Gastrocnemius medialis (tissue), 4 donors: Measurements from ENCODE around the gene THADA. TPM values are rescaled to one million over a fixed set of nuclear protein-coding genes. Genes with fewer than 3 reads are reported as not detected.
"Not testable (repeated sequence)": the region's sequence is repeated elsewhere in the genome, so short reads cannot be mapped to it uniquely, and the experiment has no call there.

Source experiments
- ATAC-seq, 2 donors: fragments of 150-250 bp; one replicate each; pipeline ENCODE4 v1.9.1; 2016
- DNase-seq, 2 donors: peaks; one replicate each; pipeline ENCODE4 v3.0.0-alpha.2; 2019
- H3K27ac ChIP-seq, 4 donors: fragments of 200-600 bp; sonication (generic); 1 replicate in 1 of 4; 2 replicates in 3 of 4; pipeline ENCODE4 v1.5.1; 2016 to 2018; ENCODE audit warnings: mild to moderate bottlenecking in 2 of 4, moderate library complexity in 1 of 4
- H3K27me3 ChIP-seq, 3 donors: fragments of 200-600 bp; sonication (generic) in 2 of 3; 1 replicate in 1 of 3; 2 replicates in 2 of 3; pipeline versions ENCODE4 v1.5.1 to v1.6.0; 2016 to 2019; ENCODE audit warnings: mild to moderate bottlenecking in 1 of 3, moderate library complexity in 1 of 3
- H3K36me3 ChIP-seq, 2 donors: fragments of 200-600 bp; sonication (generic) in 1 of 2; one replicate each; pipeline ENCODE4 v1.5.1; 2017 to 2018
- H3K4me1 ChIP-seq, 2 donors: fragments of 200-600 bp; sonication (generic) in 1 of 2; one replicate each; pipeline ENCODE4 v1.5.1; 2016 to 2017; ENCODE audit warnings: mild to moderate bottlenecking in 2 of 2
- H3K4me3 ChIP-seq, 4 donors: fragments of 200-600 bp; sonication (generic) in 3 of 4; 1 replicate in 1 of 4; 2 replicates in 3 of 4; pipeline ENCODE4 v1.5.1; 2016 to 2019; ENCODE audit warnings: mild to moderate bottlenecking in 2 of 4
- H3K9me3 ChIP-seq, 3 donors: fragments of 200-600 bp; sonication (generic) in 2 of 3; 1 replicate in 1 of 3; 2 replicates in 2 of 3; pipeline ENCODE4 v1.5.1; 2016 to 2019
- CTCF ChIP-seq, 5 experiments: fragments of 450-650 bp in 3 of 5; fragments of 200-600 bp in 2 of 5; sonication (generic) in 2 of 5; IDR thresholded peaks in 4 of 5; conservative IDR thresholded peaks in 1 of 5; 1 replicate in 4 of 5; 2 replicates in 1 of 5; pipeline ENCODE4 v1.5.1; 2016 to 2019; ENCODE audit warnings: antibody characterized with exemption in 5 of 5, mild to moderate bottlenecking in 3 of 5, moderate library complexity in 3 of 5
- POLR2A ChIP-seq, 2 donors: fragments of 450-650 bp; IDR thresholded peaks; one replicate each; pipeline ENCODE4 v1.6.1; 2017; ENCODE audit warnings: antibody characterized with exemption in 2 of 2, mild to moderate bottlenecking in 2 of 2, moderate library complexity in 2 of 2
- in situ Hi-C, 4 donors: fragments of 200-750 bp; cut with MboI; loops; one replicate each; pipeline versions ENCODE4 v1.15.0 to v1.8.0; 2017; ENCODE audit warnings: low sequenced_read_pairs in 4 of 4
- intact Hi-C: fragments of 100-400 bp; cut with DNase I; formaldehyde crosslinking; loops from one replicate; pipeline ENCODE4 v1.15.1; 2023; ENCODE audit warnings: low total_unique reads
- total RNA-seq, 4 donors: library from RNA; depleted of rRNA; stranded (reverse); fragments of >200 nt; gene quantifications; one replicate each; pipeline versions ENCODE4 v1.1.0 to v1.2.3, GENCODE V29; 2016

Gene THADA
- total RNA-seq, 4 donors from 2014 or later = 13.6 to 19.0 (median 16.2) TPM

- H3K9me3 ChIP-seq = no peaks in the 10 kb centered on the region
- TF ChIP-seq CTCF (IDR thresholded peaks at IDR 0.05 in 4 of 5, conservative IDR thresholded peaks at IDR 0.05 in 1 of 5) (no peak), POLR2A (IDR thresholded peaks at IDR 0.05) (no peak)
- in situ Hi-C loops = no loop called here
- H3K4me1 ChIP-seq = peaks cover 3 to 12% of the 10 kb centered on the region in 2 donors
- peaks cover 16 to 33% (median 22%) of the 10 kb centered on the region in 3 donors for H3K27me3 ChIP-seq
- intact Hi-C loops = no loop called here
- no peak overlapping the region for H3K27ac ChIP-seq
- no peak for ATAC-seq
- H3K4me3 ChIP-seq = peak overlapping the region; percentile 63 to 73 (median 68)
- DNase-seq = no peak
- H3K36me3 ChIP-seq = no peaks in the 10 kb centered on the region
These were observed 40.8 kb upstream of the THADA start for GRCh38 chr2:43636621-43637020.

- Histone ChIP-seq H3K27me3 (peaks cover 16 to 33% (median 22%) of the 10 kb centered on the region in 3 donors), H3K4me1 (peaks cover 3 to 12% of the 10 kb centered on the region in 2 donors)
- intact Hi-C loops, H3K27ac ChIP-seq, H3K36me3 ChIP-seq, in situ Hi-C loops, H3K4me3 ChIP-seq, DNase-seq, ATAC-seq, H3K9me3 ChIP-seq: not testable (repeated sequence)
These were observed 40.3 kb upstream of the THADA start for GRCh38 chr2:43636153-43636552.

GRCh38 chr2:43634604-43635306 is 38.9 kb upstream of the THADA start:
- Histone ChIP-seq H3K9me3 (no peaks in the 10 kb centered on the region), H3K4me3 (peak overlapping the region in 1 of 4 donors; percentile 6), H3K36me3 (no peaks in the 10 kb centered on the region), H3K4me1 (peaks cover 3 to 12% of the 10 kb centered on the region in 2 donors), H3K27me3 (peaks cover 16 to 33% (median 22%) of the 10 kb centered on the region in 3 donors), H3K27ac (no peak overlapping the region)
- intact Hi-C loops (no loop called here), in situ Hi-C loops (no loop called here)
- TF ChIP-seq CTCF (IDR thresholded peaks at IDR 0.05 in 4 of 5, conservative IDR thresholded peaks at IDR 0.05 in 1 of 5) (no peak), POLR2A (IDR thresholded peaks at IDR 0.05) (no peak)
- ATAC-seq = no peak
- no peak for DNase-seq

- DNase-seq = no peak
- ATAC-seq = no peak
- H3K4me3 ChIP-seq = no peak overlapping the region
- no peaks in the 10 kb centered on the region for H3K4me1 ChIP-seq
- TF ChIP-seq POLR2A (IDR thresholded peaks at IDR 0.05) (no peak), CTCF (IDR thresholded peaks at IDR 0.05 in 4 of 5, conservative IDR thresholded peaks at IDR 0.05 in 1 of 5) (no peak)
- intact Hi-C loops = no loop called here
- no peak overlapping the region for H3K27ac ChIP-seq
- H3K27me3 ChIP-seq = peaks cover 9 to 17% (median 12%) of the 10 kb centered on the region in 3 donors
- no peaks in the 10 kb centered on the region for H3K9me3 ChIP-seq
- H3K36me3 ChIP-seq = no peaks in the 10 kb centered on the region
- in situ Hi-C loops = no loop called here
These were observed 35.9 kb upstream of the THADA start for GRCh38 chr2:43631618-43632317.

GRCh38 chr2:43622931-43623451 is 27.2 kb upstream of the THADA start:
- ATAC-seq (no peak), DNase-seq (no peak)
- no peak overlapping the region for H3K4me3 ChIP-seq
- no peaks in the 10 kb centered on the region for H3K36me3 ChIP-seq
- H3K4me1 ChIP-seq = no peaks in the 10 kb centered on the region
- in situ Hi-C loops (no loop called here), intact Hi-C loops (no loop called here)
- TF ChIP-seq CTCF (IDR thresholded peaks at IDR 0.05 in 4 of 5, conservative IDR thresholded peaks at IDR 0.05 in 1 of 5) (no peak), POLR2A (IDR thresholded peaks at IDR 0.05) (no peak)
- H3K9me3 ChIP-seq = no peaks in the 10 kb centered on the region
- H3K27ac ChIP-seq = peak overlapping the region in 1 of 4 donors; percentile 25
- H3K27me3 ChIP-seq = no peaks in the 10 kb centered on the region
